Measurements from ENCODE around the gene UBE4B. TPM values are rescaled to one million over a fixed set of nuclear protein-coding genes. Genes with fewer than 3 reads are reported as not detected.
A peak's percentile ranks its signal among the peaks of the same experiment; 100 is the strongest.

UBE4B gene
- total and polyA plus RNA-seq, 2 of the 13 experiments (the other 11 are each of a cell fraction or from before 2014, with no cell fraction given) = 15.2 to 24.8 TPM

GRCh38 chr1:10209905-10210810 lies 177.4 kb downstream of the UBE4B start, which contains the start of gene KIF1B (continued):
- TF ChIP-seq AKAP8 (CRISPR knock-in tag; IDR thresholded peaks at IDR 0.05) = no peak
- TF ChIP-seq ZNF550 (CRISPR knock-in tag; IDR thresholded peaks at IDR 0.05; ENCODE audit: borderline replicate concordance) = no peak
- peak; percentile 98 for TF ChIP-seq ZBTB7B (CRISPR knock-in tag; IDR thresholded peaks at IDR 0.05)
- TF ChIP-seq SP2 (CRISPR knock-in tag; IDR thresholded peaks at IDR 0.05) = peak; percentile 99
- peak; percentile 61; the same call in 1 of the 2 replicates for TF ChIP-seq ZNF792 (CRISPR knock-in tag; IDR thresholded peaks at IDR 0.05)
- TF ChIP-seq NFYB (CRISPR knock-in tag; IDR thresholded peaks at IDR 0.05) = peak; percentile 99
- TF ChIP-seq, protein P1, sequence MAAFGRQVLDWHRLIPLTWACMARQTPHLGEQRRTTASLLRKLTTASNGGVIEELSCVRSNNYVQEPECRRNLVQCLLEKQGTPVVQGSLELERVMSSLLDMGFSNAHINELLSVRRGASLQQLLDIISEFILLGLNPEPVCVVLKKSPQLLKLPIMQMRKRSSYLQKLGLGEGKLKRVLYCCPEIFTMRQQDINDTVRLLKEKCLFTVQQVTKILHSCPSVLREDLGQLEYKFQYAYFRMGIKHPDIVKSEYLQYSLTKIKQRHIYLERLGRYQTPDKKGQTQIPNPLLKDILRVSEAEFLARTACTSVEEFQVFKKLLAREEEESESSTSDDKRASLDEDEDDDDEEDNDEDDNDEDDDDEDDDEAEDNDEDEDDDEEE (CRISPR knock-in tag; IDR thresholded peaks at IDR 0.05) = 0 out of 2 replicates have a peak, but pooled peaks have one; percentile 14
- no peak for TF ChIP-seq CBX5 (CRISPR knock-in tag; IDR thresholded peaks at IDR 0.05; ENCODE audit: borderline replicate concordance)
- TF ChIP-seq TSC22D2 (CRISPR knock-in tag; IDR thresholded peaks at IDR 0.05; ENCODE audit: borderline replicate concordance) = no peak; the same call in 1 of the 2 replicates
- peak; percentile 60 for TF ChIP-seq PHF20 (CRISPR knock-in tag; IDR thresholded peaks at IDR 0.05)
- TF ChIP-seq HOXA7 (CRISPR knock-in tag; IDR thresholded peaks at IDR 0.05) = no peak
- peak; percentile 95 for TF ChIP-seq POGZ (CRISPR knock-in tag; IDR thresholded peaks at IDR 0.05)
- TF ChIP-seq, protein P2, sequence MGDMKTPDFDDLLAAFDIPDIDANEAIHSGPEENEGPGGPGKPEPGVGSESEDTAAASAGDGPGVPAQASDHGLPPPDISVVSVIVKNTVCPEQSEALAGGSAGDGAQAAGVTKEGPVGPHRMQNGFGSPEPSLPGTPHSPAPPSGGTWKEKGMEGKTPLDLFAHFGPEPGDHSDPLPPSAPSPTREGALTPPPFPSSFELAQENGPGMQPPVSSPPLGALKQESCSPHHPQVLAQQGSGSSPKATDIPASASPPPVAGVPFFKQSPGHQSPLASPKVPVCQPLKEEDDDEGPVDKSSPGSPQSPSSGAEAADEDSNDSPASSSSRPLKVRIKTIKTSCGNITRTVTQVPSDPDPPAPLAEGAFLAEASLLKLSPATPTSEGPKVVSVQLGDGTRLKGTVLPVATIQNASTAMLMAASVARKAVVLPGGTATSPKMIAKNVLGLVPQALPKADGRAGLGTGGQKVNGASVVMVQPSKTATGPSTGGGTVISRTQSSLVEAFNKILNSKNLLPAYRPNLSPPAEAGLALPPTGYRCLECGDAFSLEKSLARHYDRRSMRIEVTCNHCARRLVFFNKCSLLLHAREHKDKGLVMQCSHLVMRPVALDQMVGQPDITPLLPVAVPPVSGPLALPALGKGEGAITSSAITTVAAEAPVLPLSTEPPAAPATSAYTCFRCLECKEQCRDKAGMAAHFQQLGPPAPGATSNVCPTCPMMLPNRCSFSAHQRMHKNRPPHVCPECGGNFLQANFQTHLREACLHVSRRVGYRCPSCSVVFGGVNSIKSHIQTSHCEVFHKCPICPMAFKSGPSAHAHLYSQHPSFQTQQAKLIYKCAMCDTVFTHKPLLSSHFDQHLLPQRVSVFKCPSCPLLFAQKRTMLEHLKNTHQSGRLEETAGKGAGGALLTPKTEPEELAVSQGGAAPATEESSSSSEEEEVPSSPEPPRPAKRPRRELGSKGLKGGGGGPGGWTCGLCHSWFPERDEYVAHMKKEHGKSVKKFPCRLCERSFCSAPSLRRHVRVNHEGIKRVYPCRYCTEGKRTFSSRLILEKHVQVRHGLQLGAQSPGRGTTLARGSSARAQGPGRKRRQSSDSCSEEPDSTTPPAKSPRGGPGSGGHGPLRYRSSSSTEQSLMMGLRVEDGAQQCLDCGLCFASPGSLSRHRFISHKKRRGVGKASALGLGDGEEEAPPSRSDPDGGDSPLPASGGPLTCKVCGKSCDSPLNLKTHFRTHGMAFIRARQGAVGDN (CRISPR knock-in tag; IDR thresholded peaks at IDR 0.05) = peak; percentile 83
- TF ChIP-seq MEIS1 (CRISPR knock-in tag; IDR thresholded peaks at IDR 0.05; ENCODE audit: borderline replicate concordance) = no peak
- TF ChIP-seq ZNF234 (CRISPR knock-in tag; conservative IDR thresholded peaks at IDR 0.05) = no peak
- TF ChIP-seq IRF2 (CRISPR knock-in tag; IDR thresholded peaks at IDR 0.05) = peak; percentile 45; the same call in 1 of the 2 replicates
- TF ChIP-seq, protein P3, sequence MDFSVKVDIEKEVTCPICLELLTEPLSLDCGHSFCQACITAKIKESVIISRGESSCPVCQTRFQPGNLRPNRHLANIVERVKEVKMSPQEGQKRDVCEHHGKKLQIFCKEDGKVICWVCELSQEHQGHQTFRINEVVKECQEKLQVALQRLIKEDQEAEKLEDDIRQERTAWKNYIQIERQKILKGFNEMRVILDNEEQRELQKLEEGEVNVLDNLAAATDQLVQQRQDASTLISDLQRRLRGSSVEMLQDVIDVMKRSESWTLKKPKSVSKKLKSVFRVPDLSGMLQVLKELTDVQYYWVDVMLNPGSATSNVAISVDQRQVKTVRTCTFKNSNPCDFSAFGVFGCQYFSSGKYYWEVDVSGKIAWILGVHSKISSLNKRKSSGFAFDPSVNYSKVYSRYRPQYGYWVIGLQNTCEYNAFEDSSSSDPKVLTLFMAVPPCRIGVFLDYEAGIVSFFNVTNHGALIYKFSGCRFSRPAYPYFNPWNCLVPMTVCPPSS (IDR thresholded peaks at IDR 0.05) = no peak
- TF ChIP-seq, protein P4, sequence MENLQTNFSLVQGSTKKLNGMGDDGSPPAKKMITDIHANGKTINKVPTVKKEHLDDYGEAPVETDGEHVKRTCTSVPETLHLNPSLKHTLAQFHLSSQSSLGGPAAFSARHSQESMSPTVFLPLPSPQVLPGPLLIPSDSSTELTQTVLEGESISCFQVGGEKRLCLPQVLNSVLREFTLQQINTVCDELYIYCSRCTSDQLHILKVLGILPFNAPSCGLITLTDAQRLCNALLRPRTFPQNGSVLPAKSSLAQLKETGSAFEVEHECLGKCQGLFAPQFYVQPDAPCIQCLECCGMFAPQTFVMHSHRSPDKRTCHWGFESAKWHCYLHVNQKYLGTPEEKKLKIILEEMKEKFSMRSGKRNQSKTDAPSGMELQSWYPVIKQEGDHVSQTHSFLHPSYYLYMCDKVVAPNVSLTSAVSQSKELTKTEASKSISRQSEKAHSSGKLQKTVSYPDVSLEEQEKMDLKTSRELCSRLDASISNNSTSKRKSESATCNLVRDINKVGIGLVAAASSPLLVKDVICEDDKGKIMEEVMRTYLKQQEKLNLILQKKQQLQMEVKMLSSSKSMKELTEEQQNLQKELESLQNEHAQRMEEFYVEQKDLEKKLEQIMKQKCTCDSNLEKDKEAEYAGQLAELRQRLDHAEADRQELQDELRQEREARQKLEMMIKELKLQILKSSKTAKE (CRISPR knock-in tag; IDR thresholded peaks at IDR 0.05; ENCODE audit: borderline replicate concordance) = no peak
- TF ChIP-seq ZNF577 (CRISPR knock-in tag; IDR thresholded peaks at IDR 0.05; ENCODE audit: borderline replicate concordance, low read depth) = no peak
- 0 out of 2 replicates have a peak, but pooled peaks have one; percentile 26 for TF ChIP-seq ZMYM3 (CRISPR knock-in tag; IDR thresholded peaks at IDR 0.05)
- no peak for TF ChIP-seq ZNF17 (CRISPR knock-in tag; IDR thresholded peaks at IDR 0.05)
- peak; percentile 83 for TF ChIP-seq KMT2A (CRISPR knock-in tag; IDR thresholded peaks at IDR 0.05)

Data from HepG2 (cell line).